GM12878 (cell line): ENCODE measurements around the gene TP63. TPM values are rescaled to one million over a fixed set of nuclear protein-coding genes. Genes with fewer than 3 reads are reported as not detected.

ENCODE experiments used
- ATAC-seq: fragments of 200-7000 bp; cut with Tn5 transposase; 3 replicates; pipeline ENCODE4 v1.9.1; 2020; ENCODE audit warnings: mild to moderate bottlenecking, moderate library complexity
- BruUV-seq: library from RNA; stranded (reverse); fragments of 400-500 nt; replicated peaks from 2 replicates; lab custom pipeline; 2021; lab: Mats Ljungman, UMichigan
- CTCF ChIA-PET: fragments of 300-600 bp; sonication (Branson Sonifier 250); formaldehyde crosslinking; extraction: SDS; loops from one replicate; lab custom pipeline; 2021; ENCODE audit warnings: inconsistent platforms; lab: Yijun Ruan, JAX
- POLR2A ChIA-PET: fragments of 350-600 bp; formaldehyde crosslinking; extraction: SDS; loops from one replicate; lab custom pipeline; 2021; ENCODE audit warnings: inconsistent platforms; lab: Charles Lee
- RAD21 ChIA-PET: fragments of 300-600 bp; sonication (Branson Sonifier 250); formaldehyde crosslinking; loops from one replicate; lab custom pipeline; 2023; ENCODE audit warnings: antibody characterized with exemption; ENCODE audit not compliant: unreplicated experiment; lab: Charles Lee
- SMC1A ChIA-PET: fragments of 300-600 bp; sonication (Branson Sonifier 250); formaldehyde crosslinking; loops from one replicate; lab custom pipeline; 2023; ENCODE audit not compliant: unreplicated experiment, uncharacterized antibody; lab: Charles Lee
- DNase-seq: peaks from one replicate; pipeline ENCODE4 v3.0.0-alpha.2; 2011; ENCODE audit warnings: low read depth, low spot score
- FAIRE-seq: peaks from 3 replicates; lab custom pipeline; 2011; peaks lifted over from hg19 to GRCh38; lab: Jason Lieb, UNC
- H2AFZ ChIP-seq: 2 replicates; pipeline ENCODE4 v1.6.0; 2011; ENCODE audit warnings: low read depth, low read length, control low read depth; ENCODE audit not compliant: control insufficient read depth
- H3K27ac ChIP-seq: 2 replicates; pipeline ENCODE4 v1.5.1; 2011; ENCODE audit warnings: control low read depth; ENCODE audit not compliant: control insufficient read depth, insufficient read depth
- H3K27me3 ChIP-seq, 2 experiments: replicated peaks in 1 of 2; 2 replicates each; pipeline versions ENCODE4 v1.6.0 to v1.6.1; 2011; ENCODE audit warnings: low read length in 1 of 2; ENCODE audit not compliant: control insufficient read depth in 2 of 2, insufficient read depth in 2 of 2
- H3K36me3 ChIP-seq, 2 experiments: 2 replicates each; pipeline ENCODE4 v1.5.1; 2011; ENCODE audit warnings: low read length in 1 of 2; ENCODE audit not compliant: control insufficient read depth in 2 of 2, insufficient read depth in 2 of 2
- H3K4me1 ChIP-seq: 2 replicates; pipeline ENCODE4 v1.6.1; 2011; ENCODE audit warnings: mild to moderate bottlenecking, low read length, moderate library complexity, mixed read lengths; ENCODE audit not compliant: control insufficient read depth, insufficient read depth
- H3K4me2 ChIP-seq: 2 replicates; pipeline ENCODE4 v1.6.0; 2011; ENCODE audit warnings: control low read depth; ENCODE audit not compliant: control insufficient read depth, insufficient read depth
- H3K4me3 ChIP-seq: fragments of 200-600 bp; sonication (generic); 2 replicates; pipeline ENCODE4 v1.5.1; 2016
- H3K79me2 ChIP-seq: 2 replicates; pipeline ENCODE4 v1.6.0; 2011; ENCODE audit warnings: low read length; ENCODE audit not compliant: control insufficient read depth, insufficient read depth
- H3K9ac ChIP-seq: 2 replicates; pipeline ENCODE4 v1.8.0; 2011; ENCODE audit warnings: low read length, control low read depth, mixed read lengths; ENCODE audit not compliant: control insufficient read depth, insufficient read depth
- H3K9me3 ChIP-seq: replicated peaks from 3 replicates; pipeline ENCODE4 v1.5.1; 2011; ENCODE audit warnings: mild to moderate bottlenecking, low read length; ENCODE audit not compliant: control insufficient read depth, insufficient read depth
- H4K20me1 ChIP-seq: 2 replicates; pipeline ENCODE4 v1.6.0; 2011; ENCODE audit not compliant: control insufficient read depth, insufficient read depth
- BRCA1 ChIP-seq: IDR thresholded peaks from 2 replicates; pipeline ENCODE4 v1.6.1; 2011; ENCODE audit warnings: low read depth, low read length, improper control_type of control experiment
- CBFB ChIP-seq: IDR thresholded peaks from 2 replicates; pipeline ENCODE4 v1.6.1; 2016; ENCODE audit warnings: antibody characterized with exemption, low read depth
- CBX3 ChIP-seq: fragments of 200-600 bp; sonication (generic); IDR thresholded peaks from 2 replicates; pipeline ENCODE4 v1.6.1; 2016; ENCODE audit warnings: low read depth, borderline replicate concordance
- JUND ChIP-seq: IDR thresholded peaks from 2 replicates; pipeline ENCODE4 v1.6.1; 2012; ENCODE audit warnings: low read depth, mild to moderate bottlenecking, low read length, improper control_type of control experiment, moderate library complexity
- NFYB ChIP-seq: IDR thresholded peaks from 2 replicates; pipeline ENCODE4 v1.6.1; 2011; ENCODE audit warnings: low read depth, mild to moderate bottlenecking, low read length, improper control_type of control experiment, moderate library complexity; ENCODE audit not compliant: insufficient read depth
- PBX3 ChIP-seq: IDR thresholded peaks from 2 replicates; pipeline ENCODE4 v1.6.1; 2011; ENCODE audit warnings: mild to moderate bottlenecking, low read depth, low read length, moderate library complexity; ENCODE audit not compliant: insufficient replicate concordance
- PML ChIP-seq: IDR thresholded peaks from 2 replicates; pipeline ENCODE4 v1.6.1; 2012; ENCODE audit warnings: low read length, inconsistent platforms
- POU2F2 ChIP-seq: IDR thresholded peaks from 3 replicates; pipeline ENCODE4 v1.6.1; 2011; ENCODE audit warnings: low read depth, mild to moderate bottlenecking, low read length, borderline replicate concordance
- RBBP5 ChIP-seq: fragments of 200-600 bp; sonication (generic); conservative IDR thresholded peaks from 2 replicates; pipeline ENCODE4 v1.6.1; 2016
- REST ChIP-seq: IDR thresholded peaks from 2 replicates; pipeline ENCODE4 v1.6.1; 2012; ENCODE audit warnings: mild to moderate bottlenecking, low read depth, low read length
- SP1 ChIP-seq: IDR thresholded peaks from one replicate; pipeline ENCODE4 v1.6.1; 2011; ENCODE audit warnings: low read depth, low read length
- TARDBP ChIP-seq: IDR thresholded peaks from 2 replicates; pipeline ENCODE4 v1.6.1; 2016; ENCODE audit warnings: borderline replicate concordance
- TBL1XR1 ChIP-seq: IDR thresholded peaks from 2 replicates; pipeline ENCODE4 v1.6.1; 2012; ENCODE audit warnings: low read depth, low read length, improper control_type of control experiment
- ZNF384 ChIP-seq: IDR thresholded peaks from 2 replicates; pipeline ENCODE4 v1.6.1; 2012; ENCODE audit warnings: low read depth, mild to moderate bottlenecking, low read length, improper control_type of control experiment, borderline replicate concordance
- WGBS: methylation state at CpG from one replicate; pipeline ENCODE4 v1.1.6; 2016; ENCODE audit warnings: low lambda C conversion rate; ENCODE audit not compliant: insufficient replicate concordance, insufficient coverage; ENCODE audit errors: missing lambda C conversion rate; 5-methylcytosine and 5-hydroxymethylcytosine counted together
- in situ Hi-C: fragments of 300-500 bp; cut with MboI; formaldehyde crosslinking; loops from 9 replicates; pipeline ENCODE4 v1.14.3; 2018; ENCODE audit warnings: mixed read lengths
- intact Hi-C: fragments of 100-400 bp; cut with micrococcal nuclease; formaldehyde crosslinking; loops from one replicate; pipeline ENCODE4 v1.14.2; 2022; ENCODE audit not compliant: unreplicated experiment
- polyA plus RNA-seq, 11 experiments: library from polyadenylated mRNA; depleted of rRNA in 4 of 11; unstranded in 6 of 11; stranded (reverse) in 5 of 11; fragments of >200 nt; fragmentation: Nextera tagmentation in 4 of 11; fragmentation: Illumina TruSeq in 1 of 11; extraction: Ambion mirVana in 4 of 11; extraction: Trizol in 1 of 11; gene quantifications; 1 replicate in 1 of 11; 2 replicates in 10 of 11; pipeline versions ENCODE4 v1.2.1 to v1.2.3, GENCODE V29; 2011 to 2016; ENCODE audit warnings: inconsistent platforms in 2 of 11, missing spikeins in 2 of 11, low read depth in 1 of 11
- total RNA-seq, 4 experiments: library from RNA; depleted of rRNA in 3 of 4; stranded (reverse); fragments of >200 nt in 3 of 4; fragmentation: Illumina TruSeq in 1 of 4; extraction: Trizol in 1 of 4; gene quantifications; 2 replicates each; pipeline versions ENCODE4 v1.2.1 to v1.2.3, GENCODE V29; 2013 to 2021

Gene TP63
- total and polyA plus RNA-seq, 10 of the 15 experiments (the other 5 are each of a cell fraction or from before 2014, with no cell fraction given), result 1.4 to 10.8 (median 6.2) TPM

GRCh38 chr3:189869165-189869564, 238.0 kb downstream of the TP63 start:
- H3K4me1 ChIP-seq, result no peaks in the 10 kb centered on the region
- TF ChIP-seq NFYB (no peak), SP1 (no peak), POU2F2 (no peak), BRCA1 (no peak), TARDBP (no peak), TBL1XR1 (no peak), CBX3 (no peak), REST (no peak), JUND (no peak), RBBP5 (no peak), PML (no peak), CBFB (no peak), ZNF384 (no peak), PBX3 (no peak)
- no peaks in the 10 kb centered on the region for H3K9me3 ChIP-seq
- no peaks in the 10 kb centered on the region for H3K27me3 ChIP-seq
- ChIA-PET CTCF (no interaction called here), SMC1A (interaction anchor here (1.4 kb wide), 1 partner anchor 91 kb away, joined by 4 read pairs; no protein-coding TSS in a partner anchor), POLR2A (no interaction called here), RAD21 (no interaction called here)
- FAIRE-seq (no peak), ATAC-seq (no peak), DNase-seq (no peak)
- no TSS peak for BruUV-seq
- in situ Hi-C loops, result no loop called here
- H4K20me1 ChIP-seq, result no peaks in the 10 kb centered on the region
- H3K79me2 ChIP-seq, result no peaks in the 10 kb centered on the region
- 100% methylated on average over 4 of the region's 4 CpGs for WGBS
- H3K27ac ChIP-seq, result no peak overlapping the region
- intact Hi-C loops, result no loop called here
- no peak overlapping the region for H2AFZ ChIP-seq
- H3K4me3 ChIP-seq, result no peak overlapping the region
- H3K4me2 ChIP-seq, result no peak overlapping the region
- H3K9ac ChIP-seq, result no peak overlapping the region
- H3K36me3 ChIP-seq, result peaks cover 0 to 11% of the 10 kb centered on the region in 2 experiments; a peak in 2 of 4 replicates
